GM18907 (cell line): ENCODE results near the gene PWP1.
A peak's percentile ranks its signal among the peaks of the same experiment; 100 is the strongest.

Source experiments
- ATAC-seq: cut with Tn5 transposase; IDR thresholded peaks from one replicate; pipeline ENCODE4 v1.9.1; 2021; ENCODE audit warnings: mild to moderate bottlenecking, moderate library complexity; ENCODE audit not compliant: unreplicated experiment

Gene PWP1

DNA sequence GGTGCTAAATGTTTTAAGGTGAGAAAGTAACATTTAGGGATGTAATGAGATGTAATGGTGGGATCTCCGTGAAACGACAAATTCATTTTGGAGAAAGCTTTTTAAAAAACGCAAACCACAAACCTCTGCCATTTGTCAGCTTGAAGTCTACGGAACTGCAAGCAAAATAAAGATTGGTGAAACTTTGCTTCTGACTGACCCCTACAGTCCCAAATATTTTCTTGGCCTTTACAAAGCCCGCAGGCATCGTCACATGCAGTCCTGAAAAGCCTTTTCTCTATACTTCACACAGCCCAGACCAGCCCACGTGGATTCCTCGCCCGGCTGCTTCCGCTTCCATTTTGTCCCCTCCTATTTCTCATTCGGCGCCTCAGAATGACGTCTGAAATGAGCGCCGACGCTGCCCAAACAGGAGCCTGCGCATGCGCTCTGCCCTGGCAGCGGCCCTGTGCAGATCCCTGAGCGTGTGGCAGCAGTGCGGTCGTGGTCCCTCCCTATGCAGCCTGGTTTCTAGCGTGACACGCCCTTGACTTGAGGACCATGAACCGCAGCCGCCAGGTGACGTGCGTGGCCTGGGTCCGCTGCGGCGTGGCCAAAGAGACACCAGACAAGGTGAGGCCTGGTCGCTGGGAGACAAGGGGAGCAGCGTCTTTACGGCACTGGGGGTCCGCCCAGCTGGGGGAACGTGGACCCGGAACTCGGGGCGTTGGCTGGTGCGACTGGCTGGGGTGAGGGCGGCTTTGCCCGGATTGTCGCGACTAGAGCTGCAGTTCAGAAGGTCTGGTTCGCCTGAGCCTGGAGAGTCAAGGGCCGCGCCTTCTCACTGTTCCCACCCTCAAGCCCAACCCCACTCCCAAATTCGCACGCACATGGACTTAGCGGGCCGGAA is at the start of gene PWP1:
Gene PWP1, plus strand, starts transcription at position 440 of the 889 bp plus-strand sequence. Its CDS starts 101 bp downstream, at position 541.
- peak; percentile 89 for ATAC-seq

DNA sequence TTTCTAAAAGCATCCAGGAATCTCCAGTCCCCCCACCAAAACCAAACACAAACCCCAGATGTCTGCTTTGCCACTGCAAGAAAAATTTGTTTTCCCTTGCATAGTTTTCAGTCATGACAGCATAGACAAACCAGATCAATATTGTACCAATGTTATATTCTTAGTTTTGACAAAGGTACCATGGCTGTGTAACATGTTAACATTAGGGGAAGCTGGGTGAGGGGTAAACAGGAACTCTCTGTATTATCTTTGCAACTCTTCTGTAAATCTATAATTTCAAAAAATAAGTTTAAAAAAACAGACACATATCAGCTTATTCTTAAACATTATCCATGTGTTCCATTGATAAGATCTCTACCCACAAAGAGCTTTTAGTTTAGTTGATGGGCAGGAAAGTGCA is 44.4 kb upstream of the PWP1 start:
- ATAC-seq: no peak

DNA sequence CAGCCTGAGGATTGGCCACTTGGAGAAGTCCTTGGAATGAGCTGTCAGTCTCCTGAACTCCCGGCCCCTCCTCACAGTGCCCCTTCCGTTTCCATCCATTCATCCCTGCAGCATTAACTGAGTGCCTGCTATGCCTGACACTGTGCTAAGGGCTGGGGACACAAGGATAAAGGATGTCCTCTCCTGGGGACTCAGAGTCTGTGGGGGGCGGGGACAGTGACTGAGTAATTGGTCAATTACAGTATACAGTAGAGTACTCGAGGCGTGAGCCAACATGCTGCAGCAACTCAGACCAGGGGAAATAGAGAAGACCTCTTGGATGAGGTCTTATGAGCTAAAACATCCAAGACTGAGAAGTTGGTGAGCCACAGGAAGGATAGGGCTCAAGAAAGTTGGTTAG is 43.4 kb upstream of the PWP1 start:
- no peak for ATAC-seq

DNA sequence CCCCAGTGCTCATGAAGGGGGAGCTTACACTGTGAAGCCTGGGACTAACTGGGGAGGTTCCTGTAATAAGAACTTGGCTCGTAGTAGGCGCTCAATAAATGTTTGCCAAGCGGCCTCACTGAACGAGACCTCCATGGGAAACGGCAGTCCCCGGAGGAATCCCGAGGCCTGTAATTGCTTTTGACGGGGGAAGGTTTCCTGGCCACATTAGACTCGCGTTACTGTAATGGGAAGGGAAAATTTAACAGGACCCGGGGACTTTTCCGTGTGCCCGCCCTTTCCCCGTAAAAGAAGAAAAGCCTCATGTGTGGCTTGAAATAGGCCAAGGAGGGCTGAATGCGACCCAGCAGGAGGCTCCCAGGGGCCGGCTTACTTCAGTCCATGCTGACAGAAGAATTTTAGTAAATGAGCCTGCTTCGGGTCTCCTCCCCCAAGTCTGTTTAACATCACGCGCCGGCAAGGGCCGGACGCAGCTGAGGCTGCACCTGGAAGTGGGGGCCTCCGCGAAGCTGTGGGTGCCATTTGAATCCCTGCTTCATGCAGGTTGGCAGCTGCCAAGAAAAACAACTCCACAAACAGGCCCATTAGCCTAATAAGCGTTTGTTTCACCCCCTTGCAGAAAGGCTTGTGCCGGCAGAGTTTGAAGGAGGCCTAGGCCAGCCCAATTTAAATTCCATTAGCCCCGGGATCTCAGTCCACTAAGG is 39.8 kb upstream of the PWP1 start:
- no peak for ATAC-seq

DNA sequence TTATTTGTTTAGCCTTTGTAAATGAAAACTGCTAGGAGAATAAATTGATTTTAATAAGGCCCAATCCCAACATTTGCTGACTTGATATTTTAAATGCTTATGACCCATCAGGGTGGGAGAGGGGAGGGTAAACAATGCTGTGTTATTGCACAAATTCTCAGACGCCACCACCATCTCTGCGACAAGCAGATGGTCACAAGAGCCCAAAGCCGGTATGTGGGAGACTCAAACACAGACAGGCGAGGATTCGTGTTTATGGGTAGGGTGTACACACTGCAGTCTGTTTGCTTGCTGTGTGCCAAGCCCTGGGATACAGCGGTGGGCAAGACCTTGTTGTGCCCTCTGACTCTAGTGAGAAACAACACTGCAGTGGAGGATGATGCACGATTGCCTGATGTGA is 39.2 kb upstream of the PWP1 start:
- no peak for ATAC-seq

DNA sequence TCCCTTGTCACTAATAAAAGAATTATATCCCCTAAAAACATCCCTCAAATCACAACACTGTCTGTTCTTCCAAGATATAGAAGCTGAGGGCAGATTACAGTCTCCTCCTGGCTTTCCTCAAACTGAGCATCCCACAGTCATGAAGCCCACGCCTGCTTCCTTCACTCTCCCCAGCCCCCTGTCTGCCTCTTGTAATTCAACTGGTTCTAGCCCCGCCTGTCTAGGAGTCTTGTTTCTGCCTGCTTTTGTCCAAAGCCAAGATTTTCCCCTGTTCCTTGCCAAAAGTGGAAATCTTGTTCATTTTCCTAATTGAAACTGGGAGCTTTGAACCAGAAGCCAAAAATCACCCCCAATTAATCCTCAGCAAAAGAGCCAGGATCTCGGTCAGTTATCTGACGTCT is 35.9 kb upstream of the PWP1 start:
- no peak for ATAC-seq

DNA sequence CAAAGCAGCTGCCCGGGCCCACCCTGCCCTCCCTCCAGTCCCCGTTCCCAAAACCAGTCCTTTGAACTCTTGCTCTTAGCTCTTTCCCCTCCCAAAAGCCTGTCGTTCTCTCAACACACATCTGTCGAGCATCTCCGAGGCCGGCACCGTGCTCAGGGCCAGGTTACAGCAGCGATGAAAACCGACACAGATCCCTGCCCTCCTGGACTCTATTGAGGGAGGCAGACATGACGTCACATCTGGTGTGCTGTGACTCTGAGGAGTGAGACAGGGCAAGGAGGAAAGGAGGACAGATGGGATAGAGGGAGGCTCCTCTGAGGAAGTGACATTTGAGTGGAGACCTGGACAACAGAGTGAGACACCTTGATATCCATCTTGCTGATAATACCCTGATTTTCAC is 34.6 kb upstream of the PWP1 start:
- no peak for ATAC-seq

DNA sequence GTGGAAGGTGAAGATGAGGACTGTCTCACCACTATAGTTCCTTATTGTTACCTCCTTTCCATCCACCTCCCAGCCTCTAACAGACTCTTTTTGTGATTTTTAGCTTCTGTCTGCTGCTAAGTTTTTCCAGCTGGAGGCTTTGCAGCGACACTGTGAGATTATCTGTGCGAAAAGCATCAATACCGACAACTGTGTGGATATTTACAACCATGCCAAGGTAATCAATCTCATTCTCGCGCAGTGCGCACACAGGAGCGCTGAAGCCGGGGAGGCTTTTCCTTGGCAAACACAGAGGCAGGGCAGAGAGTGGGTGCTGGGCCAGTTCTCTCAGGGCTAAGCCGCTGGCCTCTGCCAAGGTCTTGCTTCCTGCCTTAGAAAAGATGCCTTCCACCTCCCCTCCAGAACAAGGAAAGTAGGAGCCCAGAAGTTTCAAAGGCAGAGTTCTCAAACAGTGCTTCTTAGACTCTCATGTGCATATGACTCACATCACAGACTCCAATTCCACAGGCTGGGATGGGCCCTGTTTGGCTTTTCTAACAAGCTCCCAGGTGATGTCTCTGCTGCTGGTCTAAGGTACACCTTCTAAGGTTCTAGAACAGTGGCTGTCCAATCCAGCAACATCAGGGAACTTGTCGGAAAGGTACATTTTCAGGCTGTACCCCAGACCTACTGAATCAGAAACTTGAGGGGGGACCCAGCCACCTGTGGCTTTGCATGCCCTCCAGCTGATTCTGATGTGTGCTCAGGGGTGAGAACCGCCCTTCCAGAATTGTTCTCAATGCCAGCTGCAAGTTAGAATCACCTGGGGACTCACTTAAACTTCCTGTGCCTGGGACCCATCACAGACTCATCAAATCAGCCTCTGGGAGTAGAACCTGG is 33.8 kb upstream of the PWP1 start:
- ATAC-seq: no peak

DNA sequence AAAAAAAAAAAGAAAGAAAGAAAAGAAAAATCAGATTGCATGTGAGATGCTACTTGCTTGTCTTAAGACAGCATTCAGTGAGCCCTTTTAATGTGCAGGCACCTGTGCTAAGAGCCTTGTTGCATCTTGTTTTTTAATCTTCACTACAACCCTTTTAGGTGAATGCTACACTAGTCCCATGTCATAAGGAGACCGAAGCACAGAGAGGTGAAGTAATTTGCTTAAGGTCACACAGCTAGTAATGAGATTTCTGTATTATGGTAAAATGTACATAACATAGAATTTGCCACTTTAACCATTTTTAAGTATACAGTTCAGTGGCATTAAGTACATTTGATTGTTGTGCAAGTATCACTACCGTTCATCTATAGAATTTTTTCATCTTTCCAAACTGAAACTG is 32.1 kb upstream of the PWP1 start:
- ATAC-seq: no peak

DNA sequence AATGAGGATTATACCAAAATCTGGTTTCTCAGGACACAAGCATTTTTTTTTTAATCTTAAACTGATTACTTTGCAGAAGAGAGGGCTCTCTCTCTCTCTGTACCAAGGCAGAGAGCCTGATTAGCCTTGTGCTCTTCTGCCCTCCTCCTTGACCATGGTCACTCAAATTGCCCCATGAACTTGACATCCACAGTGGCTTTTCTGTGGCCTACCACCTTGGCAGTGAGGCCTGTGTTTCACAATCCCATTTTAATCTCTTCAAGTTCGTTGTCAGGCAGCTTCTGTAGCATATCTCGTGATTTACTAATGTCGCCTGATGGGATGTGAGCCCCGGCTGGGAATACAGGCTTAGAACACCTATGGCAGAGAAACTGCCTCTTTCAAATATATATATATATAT is 30.7 kb upstream of the PWP1 start:
- ATAC-seq: no peak

DNA sequence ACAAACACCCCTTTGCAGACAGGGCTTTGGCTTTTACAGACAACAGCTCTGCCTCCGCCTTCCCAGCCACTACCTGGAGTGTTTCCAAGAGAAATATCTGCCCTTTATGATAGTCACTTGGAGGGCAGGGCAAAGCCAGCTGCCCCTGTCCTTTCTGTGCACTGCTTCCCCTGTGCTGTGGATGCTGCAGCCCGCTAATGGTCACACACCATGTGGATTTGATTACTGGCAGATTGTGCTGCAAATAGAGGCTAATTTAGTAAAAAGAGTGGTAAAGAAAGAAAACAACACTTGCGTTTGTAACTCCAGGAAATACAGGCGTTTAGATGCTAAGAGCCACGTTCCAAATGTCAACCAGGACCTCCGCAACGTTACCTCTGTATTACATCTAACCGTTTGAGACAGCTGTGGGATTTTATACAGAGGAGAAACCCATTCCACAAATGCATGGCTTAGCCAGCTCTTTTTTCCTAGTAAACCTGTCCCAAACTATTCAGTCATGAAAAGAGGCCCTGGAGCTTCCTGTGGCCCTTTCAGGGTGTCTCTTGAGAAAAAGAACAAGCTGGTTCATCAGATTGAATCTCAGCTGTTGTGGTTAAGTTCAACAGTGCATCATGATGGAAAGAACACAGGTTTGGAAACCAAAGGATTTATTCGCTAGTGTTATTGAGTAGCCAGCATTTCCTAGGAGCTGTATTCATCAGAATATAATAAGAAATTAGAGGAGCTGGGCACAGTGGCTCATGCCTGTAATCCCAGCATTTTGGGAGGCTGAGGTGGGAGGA is 30.1 kb upstream of the PWP1 start:
- no peak for ATAC-seq

DNA sequence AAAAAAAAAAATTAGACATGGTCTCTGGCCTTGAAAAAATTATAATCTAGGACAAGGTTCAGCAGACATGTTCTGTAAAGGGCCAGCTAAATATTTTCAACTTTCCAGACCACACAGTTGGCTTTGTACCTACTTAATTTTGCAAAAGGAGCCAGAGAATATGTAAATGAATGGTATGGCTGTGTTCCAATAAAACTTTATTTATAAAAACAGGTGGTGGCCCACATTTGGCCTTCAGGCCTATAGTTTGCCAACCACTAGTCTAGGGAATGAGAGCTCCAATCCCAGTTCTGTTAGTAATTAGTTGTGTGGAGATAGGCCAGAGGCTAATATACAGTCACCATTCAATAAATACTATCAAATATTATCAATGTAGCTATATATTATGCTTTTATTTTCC is 29.3 kb upstream of the PWP1 start:
- ATAC-seq: no peak

DNA sequence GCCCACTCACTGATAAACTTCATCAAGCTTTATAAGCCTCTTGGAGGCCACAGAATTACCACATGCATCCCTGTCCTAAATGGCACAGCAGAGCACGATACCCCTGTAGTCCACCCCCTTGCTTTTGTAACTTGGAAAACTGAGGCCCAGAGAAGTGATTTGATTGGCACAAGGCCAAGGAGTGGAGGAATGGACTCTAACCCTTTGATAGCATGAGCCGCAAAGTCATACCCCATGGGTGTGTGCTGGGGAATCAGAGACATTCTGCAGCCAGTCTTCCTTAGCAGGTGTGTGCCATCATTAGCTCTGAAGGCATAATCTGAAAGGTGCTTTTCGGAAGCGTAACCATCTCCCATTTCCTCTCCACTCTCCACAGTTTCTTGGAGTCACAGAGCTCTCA is 28.5 kb upstream of the PWP1 start:
- no peak for ATAC-seq

DNA sequence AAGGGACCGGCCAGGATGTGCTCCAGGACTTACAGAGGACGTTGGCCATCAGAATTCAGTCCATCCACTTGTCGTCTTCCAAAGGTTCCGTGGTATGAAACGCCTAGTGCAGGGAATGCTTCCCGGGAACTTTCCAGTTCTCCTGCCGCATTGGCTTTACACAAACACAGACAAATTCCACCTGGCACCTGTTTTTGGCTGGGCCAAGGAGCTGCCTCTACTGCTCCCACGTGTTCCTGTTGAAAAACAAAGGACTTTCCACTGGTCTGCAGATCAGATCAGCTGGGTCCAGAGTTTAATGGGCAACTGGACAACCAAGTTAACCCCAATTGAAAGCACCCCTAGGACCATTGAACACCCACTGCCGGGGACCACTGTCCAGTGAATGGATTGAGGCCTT is 28.0 kb upstream of the PWP1 start:
- ATAC-seq: no peak

DNA sequence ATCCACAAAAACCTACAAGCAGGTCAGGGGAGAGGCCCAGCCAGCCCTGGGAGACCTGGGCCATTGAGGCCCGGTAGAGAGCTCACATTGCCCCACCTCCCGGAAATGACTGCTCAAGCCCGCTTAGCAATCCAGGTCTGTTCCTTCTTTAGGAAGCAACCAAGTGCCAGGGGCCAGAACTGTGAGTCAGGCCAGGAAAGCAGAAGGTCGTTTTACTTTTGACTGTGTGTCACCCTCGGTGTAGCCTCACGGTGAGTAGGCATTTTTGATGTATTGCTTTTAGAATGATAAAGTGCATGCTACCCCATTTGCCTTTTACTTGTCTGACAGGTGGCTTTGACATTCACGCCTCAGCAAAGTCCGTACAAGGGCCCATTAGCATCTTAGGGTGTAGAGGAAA is 25.4 kb upstream of the PWP1 start:
- no peak for ATAC-seq

DNA sequence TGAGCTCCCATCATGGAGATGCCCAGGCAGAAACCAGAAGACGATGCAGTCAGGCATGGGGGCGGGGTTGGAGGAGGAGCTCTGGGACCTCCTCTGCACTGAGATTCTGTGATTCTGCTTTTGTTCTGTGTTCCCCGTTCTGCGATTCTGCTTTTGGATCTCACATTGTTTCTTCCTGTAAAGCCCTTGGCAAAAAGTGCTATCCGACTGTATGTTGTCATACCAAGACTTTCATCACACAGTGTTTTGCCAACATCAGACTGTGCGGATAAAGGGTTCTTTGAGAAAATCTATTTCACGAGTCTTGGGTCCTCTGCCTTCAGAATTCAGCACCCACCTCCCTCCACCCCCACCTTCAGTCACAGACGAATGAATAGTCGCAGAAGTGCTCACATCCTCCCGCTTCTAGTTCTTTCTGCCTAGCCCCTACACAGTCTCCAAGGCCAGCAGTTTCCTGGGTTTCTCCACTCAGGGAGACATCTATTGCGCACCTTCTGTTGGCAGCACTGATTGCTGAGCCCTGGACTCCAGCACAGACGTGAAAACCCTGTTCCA is 24.7 kb upstream of the PWP1 start:
- ATAC-seq: no peak

DNA sequence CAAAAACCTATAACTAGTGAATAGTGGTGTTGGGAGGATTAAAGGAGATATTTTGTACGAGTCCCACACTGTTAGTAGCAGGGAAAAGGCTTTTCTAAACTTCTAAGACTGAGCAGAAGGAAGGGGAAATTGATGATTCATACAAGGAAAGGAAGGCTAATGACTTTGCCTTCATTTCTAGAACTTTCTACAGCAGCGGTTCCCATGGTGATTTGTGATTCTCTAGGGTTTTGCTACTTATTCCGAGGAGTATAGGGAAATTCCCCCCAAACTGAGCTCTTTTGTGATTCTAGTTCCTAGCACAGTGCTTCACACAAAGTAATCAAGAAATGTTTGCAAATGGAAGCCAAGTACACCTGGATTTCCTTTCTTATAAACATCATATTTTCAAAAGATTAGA is 23.8 kb upstream of the PWP1 start:
- no peak for ATAC-seq

DNA sequence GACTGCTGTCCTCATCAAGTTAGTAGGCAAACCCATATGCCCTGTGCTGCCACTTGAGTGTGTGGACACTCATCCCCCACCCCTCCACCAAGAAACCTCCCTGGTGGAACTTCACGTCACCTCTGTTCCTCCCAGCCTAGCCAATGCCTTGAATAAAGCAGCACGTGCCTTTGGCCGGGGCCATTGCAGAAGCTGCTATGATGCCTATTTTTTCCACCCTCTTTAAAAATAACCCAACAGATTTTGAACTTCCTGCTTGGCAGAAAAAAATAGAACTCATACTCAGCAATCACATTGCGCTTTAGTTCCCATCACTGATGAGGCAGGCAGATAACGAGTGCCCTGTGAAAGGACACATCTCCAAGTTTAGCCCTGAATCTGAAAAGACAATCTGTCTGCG is 23.1 kb upstream of the PWP1 start:
- no peak for ATAC-seq

DNA sequence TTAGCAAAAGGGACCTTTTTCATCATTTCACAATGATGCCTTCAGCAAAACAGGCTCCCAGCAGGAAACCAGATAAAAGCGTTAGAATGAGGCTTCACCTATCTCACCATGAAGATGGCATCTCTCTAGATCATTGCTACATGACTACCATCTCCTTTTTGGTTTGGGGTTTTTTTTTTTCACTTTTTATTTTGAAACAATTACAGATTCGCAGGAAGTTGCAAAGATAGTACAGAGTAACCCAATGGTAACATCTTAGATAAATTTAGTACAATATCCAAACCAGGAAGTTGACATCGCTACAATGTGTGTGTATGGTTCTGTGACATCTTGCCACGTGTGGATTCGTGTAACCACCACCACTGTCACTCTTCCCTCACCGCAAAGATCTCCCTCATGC is 22.3 kb upstream of the PWP1 start:
- ATAC-seq: no peak

DNA sequence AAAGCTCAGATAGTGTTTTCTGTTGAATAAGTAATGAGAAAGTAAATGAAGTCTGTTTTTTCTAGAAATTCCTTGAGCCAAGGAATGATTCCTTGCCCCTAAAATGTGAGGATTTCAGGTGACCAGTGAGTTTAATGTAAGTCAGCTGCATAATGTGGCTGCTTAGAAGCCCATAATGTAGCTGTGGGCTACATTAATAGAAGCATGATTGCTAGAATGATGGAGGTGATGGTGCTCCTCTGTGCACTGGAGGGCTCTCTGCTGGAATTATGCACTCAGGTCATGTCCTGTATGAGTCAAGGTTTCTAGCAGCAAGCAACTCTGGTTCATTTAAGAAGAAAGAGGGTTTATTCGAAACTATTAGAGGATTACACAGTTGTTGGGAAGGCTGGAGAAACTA is 19.6 kb upstream of the PWP1 start:
- ATAC-seq: no peak
